Testis (tissue), 3 donors: ENCODE results near the gene ARGFX. TPM values are rescaled to one million over a fixed set of nuclear protein-coding genes. Genes with fewer than 3 reads are reported as not detected.

ENCODE experiments used
- DNase-seq: peaks from one replicate; pipeline ENCODE4 v3.0.0-alpha.2; 2019
- H3K27ac ChIP-seq, 2 donors: fragments of 200-600 bp; sonication (generic); one replicate each; pipeline ENCODE4 v1.5.1; 2019
- H3K27me3 ChIP-seq: fragments of 200-600 bp; sonication (generic); one replicate; pipeline ENCODE4 v1.5.1; 2019
- H3K36me3 ChIP-seq: fragments of 200-600 bp; sonication (generic); one replicate; pipeline ENCODE4 v1.5.1; 2017; ENCODE audit warnings: low read depth; ENCODE audit errors: missing control alignments
- H3K4me1 ChIP-seq: fragments of 200-600 bp; sonication (generic); one replicate; pipeline ENCODE4 v1.5.1; 2019
- H3K4me3 ChIP-seq, 2 donors: fragments of 200-600 bp; sonication (generic); one replicate each; pipeline ENCODE4 v1.5.1; 2017 to 2019
- H3K9me3 ChIP-seq: fragments of 200-600 bp; sonication (generic); one replicate; pipeline ENCODE4 v1.5.1; 2017
- POLR2A ChIP-seq: fragments of 450-650 bp; IDR thresholded peaks from one replicate; pipeline ENCODE4 v1.6.1; 2017; ENCODE audit warnings: antibody characterized with exemption, mild to moderate bottlenecking, moderate library complexity
- WGBS, 2 donors: methylation state at CpG; one replicate each; pipeline ENCODE4 v1.1.5; 2018; 5-methylcytosine and 5-hydroxymethylcytosine counted together
- intact Hi-C: fragments of 100-400 bp; cut with DNase I; formaldehyde crosslinking; loops from one replicate; pipeline ENCODE4 v1.15.1; 2023; ENCODE audit warnings: low total_unique reads
- polyA plus RNA-seq: library from polyadenylated mRNA; stranded (reverse); fragments of 350-450 nt; fragmentation: Illumina TruSeq; extraction: RNeasy Lipid Tissue Mini Kit (QIAGEN cat#74804); gene quantifications from one replicate; pipeline ENCODE4 v1.2.3, GENCODE V29; 2014; ENCODE audit warnings: low read depth, low replicate concordance; ENCODE audit not compliant: insufficient read depth
- total RNA-seq, 2 donors: library from RNA; depleted of rRNA; stranded (reverse); fragments of >200 nt; gene quantifications; one replicate each; pipeline ENCODE4 v1.2.3, GENCODE V29; 2016
- TF ChIP-seq, protein P1 (sequence below), 3 experiments: fragments of 450-650 bp in 2 of 3; fragments of 200-600 bp in 1 of 3; sonication (generic) in 1 of 3; IDR thresholded peaks; one replicate each; pipeline ENCODE4 v1.5.1; 2016 to 2019; ENCODE audit warnings: antibody characterized with exemption in 3 of 3, mild to moderate bottlenecking in 2 of 3, moderate library complexity in 1 of 3

The ARGFX gene
- total and polyA plus RNA-seq, 3 donors from 2014 or later = 0.31 to 0.55 TPM; not detected in 1

DNA sequence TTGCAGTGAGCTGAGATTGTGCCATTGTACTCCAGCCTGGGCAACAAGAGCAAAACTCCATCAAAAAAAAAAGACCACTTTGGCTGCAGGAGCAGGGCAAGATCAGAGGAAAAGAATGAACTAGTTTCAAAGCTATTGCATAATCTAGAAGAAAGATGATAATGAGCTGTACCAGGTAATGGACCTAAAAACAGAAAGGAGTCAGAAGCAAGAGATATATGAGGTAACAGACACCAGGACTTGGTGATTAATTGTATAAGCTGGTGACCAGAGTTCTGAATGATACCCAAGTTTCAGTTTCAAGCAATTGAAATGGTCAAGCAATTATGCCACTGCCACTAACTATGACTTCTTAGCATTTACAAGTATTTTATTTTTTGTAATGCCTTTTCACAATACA lies 24.8 kb upstream of the ARGFX start:
- H3K27me3 ChIP-seq = no peaks in the 10 kb centered on the region
- H3K9me3 ChIP-seq = no peaks in the 10 kb centered on the region
- TF ChIP-seq POLR2A = no peak
- TF ChIP-seq, protein P1, sequence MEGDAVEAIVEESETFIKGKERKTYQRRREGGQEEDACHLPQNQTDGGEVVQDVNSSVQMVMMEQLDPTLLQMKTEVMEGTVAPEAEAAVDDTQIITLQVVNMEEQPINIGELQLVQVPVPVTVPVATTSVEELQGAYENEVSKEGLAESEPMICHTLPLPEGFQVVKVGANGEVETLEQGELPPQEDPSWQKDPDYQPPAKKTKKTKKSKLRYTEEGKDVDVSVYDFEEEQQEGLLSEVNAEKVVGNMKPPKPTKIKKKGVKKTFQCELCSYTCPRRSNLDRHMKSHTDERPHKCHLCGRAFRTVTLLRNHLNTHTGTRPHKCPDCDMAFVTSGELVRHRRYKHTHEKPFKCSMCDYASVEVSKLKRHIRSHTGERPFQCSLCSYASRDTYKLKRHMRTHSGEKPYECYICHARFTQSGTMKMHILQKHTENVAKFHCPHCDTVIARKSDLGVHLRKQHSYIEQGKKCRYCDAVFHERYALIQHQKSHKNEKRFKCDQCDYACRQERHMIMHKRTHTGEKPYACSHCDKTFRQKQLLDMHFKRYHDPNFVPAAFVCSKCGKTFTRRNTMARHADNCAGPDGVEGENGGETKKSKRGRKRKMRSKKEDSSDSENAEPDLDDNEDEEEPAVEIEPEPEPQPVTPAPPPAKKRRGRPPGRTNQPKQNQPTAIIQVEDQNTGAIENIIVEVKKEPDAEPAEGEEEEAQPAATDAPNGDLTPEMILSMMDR (IDR thresholded peaks at IDR 0.05) = no peak
- DNase-seq = no peak
- no peaks in the 10 kb centered on the region for H3K4me1 ChIP-seq
- intact Hi-C loops = no loop called here
- no peak overlapping the region for H3K4me3 ChIP-seq
- H3K27ac ChIP-seq = no peak overlapping the region
- H3K36me3 ChIP-seq = no peaks in the 10 kb centered on the region

DNA sequence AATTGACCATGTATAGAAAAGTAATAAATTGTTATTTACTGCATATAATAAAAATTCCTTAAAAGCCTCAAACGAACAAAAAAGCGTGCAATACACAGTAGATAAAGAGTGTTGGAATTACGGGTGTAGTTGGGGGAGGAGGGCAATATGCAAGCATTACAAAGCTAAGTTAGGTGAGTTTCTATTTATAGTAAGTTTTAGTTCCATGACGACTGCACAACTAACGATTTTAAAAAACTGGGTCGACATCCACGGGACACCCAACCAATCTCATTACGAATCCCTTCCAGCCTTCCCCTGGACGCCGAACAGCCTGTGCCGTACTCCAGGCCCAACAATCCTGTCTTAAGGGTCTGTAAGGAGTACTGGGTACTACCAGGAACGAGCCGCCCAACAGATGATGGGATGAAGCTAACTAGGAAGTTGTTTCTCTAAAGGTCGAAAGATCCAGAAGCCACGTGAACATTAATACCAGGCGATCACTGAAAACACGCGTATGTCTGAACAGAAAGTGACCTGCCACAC lies 22.6 kb upstream of the ARGFX start:
- no peaks in the 10 kb centered on the region for H3K27me3 ChIP-seq
- intact Hi-C loops = no loop called here
- no peak overlapping the region for H3K27ac ChIP-seq
- 1 to 3% methylated on average over 16 to 18 of the region's 18 CpGs for WGBS, 2 donors
- peak overlapping the region; percentile 61 to 62 for H3K4me3 ChIP-seq
- H3K4me1 ChIP-seq = no peaks in the 10 kb centered on the region
- no peaks in the 10 kb centered on the region for H3K36me3 ChIP-seq
- no peak for TF ChIP-seq POLR2A
- TF ChIP-seq, protein P1 (IDR thresholded peaks at IDR 0.05) = no peak
- no peak for DNase-seq
- no peaks in the 10 kb centered on the region for H3K9me3 ChIP-seq

DNA sequence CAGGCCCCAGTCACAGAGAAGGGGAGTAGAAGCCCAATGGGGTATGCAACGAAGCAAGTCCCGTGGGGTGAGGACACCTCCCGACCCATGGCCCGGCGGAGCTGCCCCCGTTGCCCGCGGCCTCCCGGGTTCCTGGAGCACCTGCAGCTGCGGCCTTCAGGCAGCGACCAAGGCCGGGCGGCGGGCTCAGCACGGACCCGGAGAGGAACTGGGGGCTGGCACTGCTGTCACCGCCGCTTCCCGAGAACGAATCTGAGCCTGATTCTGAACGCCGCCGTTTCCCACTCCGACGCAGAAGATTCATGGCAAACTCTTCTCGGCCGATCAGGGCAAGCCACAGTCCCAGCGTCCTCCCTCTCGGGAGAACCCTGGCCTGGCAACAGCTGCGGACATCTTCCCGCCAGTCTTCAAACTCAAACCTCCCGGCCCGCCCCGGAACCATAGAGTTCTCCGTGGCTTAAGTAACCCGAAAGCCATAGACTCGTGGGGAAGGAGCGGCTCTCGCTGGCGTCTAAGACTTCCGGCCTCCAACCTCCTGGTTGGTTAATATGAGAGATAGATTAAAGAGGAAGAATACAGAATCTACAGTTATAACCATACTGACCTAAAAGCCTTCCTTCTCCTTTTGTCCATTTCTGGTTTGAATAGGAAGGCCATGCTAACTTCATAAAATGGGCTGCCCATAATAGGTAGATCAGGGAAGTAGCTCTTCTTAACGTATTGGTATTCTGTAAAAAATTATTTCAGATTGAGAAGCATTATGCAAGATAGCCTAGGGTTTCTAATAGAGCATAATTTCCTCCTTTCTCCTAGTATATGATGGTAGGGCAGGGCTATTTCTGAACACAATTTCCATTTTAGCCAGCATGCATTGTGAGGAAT lies 21.9 kb upstream of the ARGFX start, which contains the start of gene POLQ:
TSS of gene POLQ (minus strand) at position 415 of the 882 bp plus-strand sequence. CDS start at position 304, 111 bp downstream.
- Histone ChIP-seq H3K36me3 (no peaks in the 10 kb centered on the region), H3K4me1 (no peaks in the 10 kb centered on the region), H3K4me3 (peak within 1 kb of the TSS; percentile 61 to 62), H3K27ac (peak within 1 kb of the TSS; percentile 26 to 52), H3K27me3 (no peaks in the 10 kb centered on the region), H3K9me3 (no peaks in the 10 kb centered on the region)
- intact Hi-C loops = no loop called here
- peak; percentile 97 for DNase-seq
- WGBS, 2 donors = 0% methylated on average over 22 to 42 of the region's 42 CpGs
- TF ChIP-seq, protein P1 (IDR thresholded peaks at IDR 0.05) = no peak
- no peak for TF ChIP-seq POLR2A

DNA sequence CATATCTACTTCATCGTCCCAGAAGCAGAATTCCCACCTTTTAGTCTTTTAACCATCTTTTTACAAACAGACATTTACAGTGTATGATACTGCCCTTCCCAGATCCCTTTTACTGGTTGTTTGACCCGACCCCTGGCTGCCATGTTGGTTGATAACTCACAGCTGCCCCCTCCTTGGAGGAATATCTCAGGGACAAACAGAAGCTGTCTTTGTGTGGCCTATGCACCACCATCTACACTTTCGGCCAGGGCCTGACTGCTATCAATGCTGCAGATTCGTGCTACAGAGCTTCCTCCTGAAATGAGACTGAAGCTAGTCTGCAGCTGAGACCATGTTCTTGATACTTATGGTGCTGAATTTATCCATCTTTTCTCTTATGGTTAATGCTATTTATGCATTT lies 15.4 kb upstream of the ARGFX start:
- Histone ChIP-seq H3K4me1 (peaks cover 10% of the 10 kb centered on the region), H3K27ac (peak overlapping the region; percentile 2 to 12), H3K36me3 (no peaks in the 10 kb centered on the region), H3K9me3 (no peaks in the 10 kb centered on the region), H3K4me3 (no peak overlapping the region), H3K27me3 (no peaks in the 10 kb centered on the region)
- TF ChIP-seq, protein P1 (IDR thresholded peaks at IDR 0.05) = no peak
- no peak for TF ChIP-seq POLR2A
- intact Hi-C loops = no loop called here
- WGBS, 2 donors = 31 to 49% methylated on average over 4 of the region's 4 CpGs
- peak; percentile 50 for DNase-seq
